ENCODE data around the gene RSBN1.
"Not testable (repeated sequence)": the region's sequence is repeated elsewhere in the genome, so short reads cannot be mapped to it uniquely, and the experiment has no call there.

Gene RSBN1

DNA sequence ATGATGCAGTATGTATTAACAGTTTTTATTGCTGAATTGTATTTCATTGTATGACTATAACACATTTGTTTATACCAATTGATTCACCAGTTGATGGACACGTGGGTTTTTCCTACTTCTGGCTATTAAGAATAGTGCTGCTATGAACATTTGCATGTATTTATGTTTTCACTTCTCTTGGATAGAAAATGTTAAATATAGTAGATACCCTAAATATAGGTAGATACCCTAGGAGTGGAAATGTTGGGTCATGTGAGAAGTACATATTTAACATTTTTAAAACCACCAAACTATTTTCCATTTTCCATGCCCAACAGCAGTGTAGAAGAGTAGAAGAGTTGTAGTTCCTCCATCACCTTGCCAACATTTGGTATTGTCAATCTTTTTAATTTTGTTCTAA, 60.8 kb downstream of the RSBN1 start:
- H3K4me1 Mint-ChIP-seq = peaks cover 17% of the 10 kb centered on the region
- ATAC-seq (no peak), DNase-seq (no peak)
- no peaks in the 10 kb centered on the region for H3K9me3 Mint-ChIP-seq
- H3K27me3 Mint-ChIP-seq = no peaks in the 10 kb centered on the region
- no peak overlapping the region for H3K4me3 Mint-ChIP-seq
- no peak overlapping the region for H3K27ac Mint-ChIP-seq
- peaks cover 26% of the 10 kb centered on the region for H3K36me3 Mint-ChIP-seq (ENCODE audit: low read depth)

GRCh38 chr1:113751114-113751513, 61.2 kb downstream of the RSBN1 start:
- ATAC-seq = no peak
- peaks cover 13% of the 10 kb centered on the region for H3K4me1 Mint-ChIP-seq
- no peaks in the 10 kb centered on the region for H3K27me3 Mint-ChIP-seq
- H3K4me3 Mint-ChIP-seq = no peak overlapping the region
- H3K27ac Mint-ChIP-seq = no peak overlapping the region
- peaks cover 24% of the 10 kb centered on the region for H3K36me3 Mint-ChIP-seq (ENCODE audit: low read depth)
- DNase-seq = no peak
- no peaks in the 10 kb centered on the region for H3K9me3 Mint-ChIP-seq

- no peaks in the 10 kb centered on the region for H3K9me3 Mint-ChIP-seq
Measured at GRCh38 chr1:113749402-113749801, 62.9 kb downstream of the RSBN1 start.

GRCh38 chr1:113747376-113747775, 64.9 kb downstream of the RSBN1 start:
- ATAC-seq = no peak

More at GRCh38 chr1:113749402-113749801, 62.9 kb downstream of the RSBN1 start:
- peaks cover 9% of the 10 kb centered on the region for H3K4me1 Mint-ChIP-seq
- DNase-seq = no peak
- H3K4me3 Mint-ChIP-seq = no peak overlapping the region
- ATAC-seq = no peak
- no peaks in the 10 kb centered on the region for H3K27me3 Mint-ChIP-seq
- no peak overlapping the region for H3K27ac Mint-ChIP-seq
- peaks cover 16% of the 10 kb centered on the region for H3K36me3 Mint-ChIP-seq (ENCODE audit: low read depth)

GRCh38 chr1:113745425-113745824, 66.9 kb downstream of the RSBN1 start:
- Mint-ChIP-seq H3K27me3 (no peaks in the 10 kb centered on the region), H3K9me3 (no peaks in the 10 kb centered on the region), H3K4me3 (no peak overlapping the region), H3K4me1 (no peaks in the 10 kb centered on the region), H3K27ac (no peak overlapping the region), H3K36me3 (ENCODE audit: low read depth) (peaks cover 14% of the 10 kb centered on the region)
- no peak for DNase-seq
- no peak for ATAC-seq

More at GRCh38 chr1:113747376-113747775, 64.9 kb downstream of the RSBN1 start:
- H3K4me3 Mint-ChIP-seq = no peak overlapping the region
- H3K4me1 Mint-ChIP-seq = peaks cover 6% of the 10 kb centered on the region
- peaks cover 10% of the 10 kb centered on the region for H3K36me3 Mint-ChIP-seq (ENCODE audit: low read depth)
- no peaks in the 10 kb centered on the region for H3K9me3 Mint-ChIP-seq
- DNase-seq = no peak
- H3K27ac Mint-ChIP-seq = no peak overlapping the region
- H3K27me3 Mint-ChIP-seq = no peaks in the 10 kb centered on the region

GRCh38 chr1:113744114-113744513, 68.2 kb downstream of the RSBN1 start:
- no peak for ATAC-seq
- no peaks in the 10 kb centered on the region for H3K27me3 Mint-ChIP-seq
- H3K4me3 Mint-ChIP-seq = no peak overlapping the region
- no peak overlapping the region for H3K27ac Mint-ChIP-seq
- no peak for DNase-seq
- no peaks in the 10 kb centered on the region for H3K9me3 Mint-ChIP-seq
- H3K4me1 Mint-ChIP-seq = no peaks in the 10 kb centered on the region
- H3K36me3 Mint-ChIP-seq (ENCODE audit: low read depth) = peaks cover 10% of the 10 kb centered on the region

GRCh38 chr1:113742515-113742914, 69.8 kb downstream of the RSBN1 start:
- Mint-ChIP-seq H3K4me3 (no peak overlapping the region), H3K4me1 (no peaks in the 10 kb centered on the region), H3K27ac (no peak overlapping the region), H3K36me3 (ENCODE audit: low read depth) (peaks cover 9% of the 10 kb centered on the region), H3K27me3 (no peaks in the 10 kb centered on the region), H3K9me3 (no peaks in the 10 kb centered on the region)
- DNase-seq (no peak), ATAC-seq (peak; percentile 84)

GRCh38 chr1:113734357-113735055, 77.8 kb downstream of the RSBN1 start:
- H3K27me3 Mint-ChIP-seq = no peaks in the 10 kb centered on the region
- DNase-seq = no peak
- no peaks in the 10 kb centered on the region for H3K9me3 Mint-ChIP-seq
- peaks cover 18% of the 10 kb centered on the region for H3K36me3 Mint-ChIP-seq (ENCODE audit: low read depth)
- no peak overlapping the region for H3K27ac Mint-ChIP-seq
- no peak for ATAC-seq
- H3K4me1 Mint-ChIP-seq = peaks cover 3% of the 10 kb centered on the region
- H3K4me3 Mint-ChIP-seq = no peak overlapping the region

DNA sequence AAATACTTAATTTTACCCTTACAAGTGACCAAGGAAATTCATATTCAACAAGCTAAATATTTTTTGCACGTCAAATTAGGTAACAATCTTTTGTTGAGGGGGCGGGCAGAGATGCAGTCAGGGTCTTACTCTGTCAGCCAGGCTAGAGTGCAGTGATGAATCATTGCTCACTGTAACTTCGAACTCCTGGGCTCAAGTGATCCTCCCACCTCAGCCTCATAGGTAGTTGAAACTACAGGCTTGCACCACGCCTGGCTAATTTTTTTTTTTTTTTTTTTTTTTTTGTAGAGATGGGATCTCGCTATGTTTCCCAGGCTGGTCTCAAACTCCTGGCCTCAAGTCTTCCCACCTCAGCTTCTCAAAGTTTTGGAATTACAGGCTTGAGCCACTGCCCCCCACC, 79.5 kb downstream of the RSBN1 start:
- DNase-seq = no peak
- H3K36me3 Mint-ChIP-seq (ENCODE audit: low read depth) = peaks cover 21% of the 10 kb centered on the region
- no peaks in the 10 kb centered on the region for H3K9me3 Mint-ChIP-seq
- peaks cover 3% of the 10 kb centered on the region for H3K4me1 Mint-ChIP-seq
- H3K27me3 Mint-ChIP-seq = no peaks in the 10 kb centered on the region
- no peak overlapping the region for H3K27ac Mint-ChIP-seq
- no peak overlapping the region for H3K4me3 Mint-ChIP-seq
- ATAC-seq = no peak

DNA sequence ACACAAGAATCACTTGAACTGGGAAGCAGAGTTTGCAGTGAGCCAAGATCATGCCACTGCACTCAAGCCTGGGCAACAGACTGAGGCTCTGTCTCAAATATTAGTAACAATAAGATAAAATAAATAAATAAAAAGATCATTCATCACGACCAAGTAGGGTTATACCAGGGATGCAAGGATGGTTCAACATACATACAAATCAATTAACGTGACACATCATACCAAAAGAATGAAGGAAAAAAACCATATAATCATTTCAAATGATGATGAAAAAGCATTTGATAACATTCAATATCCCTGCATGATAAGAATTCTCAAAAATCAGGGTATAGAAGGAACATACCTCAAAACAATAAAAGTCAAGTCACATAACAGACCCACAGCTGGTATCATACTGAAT, 91.3 kb downstream of the RSBN1 start:
- DNase-seq (no peak), ATAC-seq (no peak)
- Mint-ChIP-seq H3K36me3 (ENCODE audit: low read depth) (peaks cover 63% of the 10 kb centered on the region), H3K4me3 (no peak overlapping the region), H3K27me3 (no peaks in the 10 kb centered on the region), H3K27ac (no peak overlapping the region), H3K4me1 (no peaks in the 10 kb centered on the region), H3K9me3 (peaks cover 26% of the 10 kb centered on the region)

DNA sequence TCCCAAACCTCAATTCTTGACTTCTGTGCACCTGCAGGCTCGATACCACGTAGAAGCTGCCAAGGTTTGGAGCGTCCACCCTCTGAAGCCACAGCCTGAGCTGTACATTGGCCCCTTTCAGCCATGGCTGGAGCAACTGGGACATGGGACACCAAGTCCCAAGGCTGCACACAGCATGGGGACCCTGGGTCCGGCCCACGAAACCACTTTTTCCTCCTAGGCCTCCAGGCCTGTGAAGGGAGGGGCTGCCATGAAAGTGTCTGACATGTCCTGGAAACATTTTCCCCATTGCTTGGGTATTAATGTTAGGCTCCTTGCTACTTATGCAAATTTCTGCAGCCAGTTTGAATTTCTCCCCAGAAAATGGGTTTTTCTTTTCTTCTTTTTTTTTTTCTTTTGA, 93.7 kb downstream of the RSBN1 start:
- DNase-seq, H3K27ac Mint-ChIP-seq, H3K4me1 Mint-ChIP-seq, ATAC-seq, H3K4me3 Mint-ChIP-seq, H3K27me3 Mint-ChIP-seq: not testable (repeated sequence)
- H3K36me3 Mint-ChIP-seq (ENCODE audit: low read depth) = peaks cover 58% of the 10 kb centered on the region
- H3K9me3 Mint-ChIP-seq = peaks cover 26% of the 10 kb centered on the region

DNA sequence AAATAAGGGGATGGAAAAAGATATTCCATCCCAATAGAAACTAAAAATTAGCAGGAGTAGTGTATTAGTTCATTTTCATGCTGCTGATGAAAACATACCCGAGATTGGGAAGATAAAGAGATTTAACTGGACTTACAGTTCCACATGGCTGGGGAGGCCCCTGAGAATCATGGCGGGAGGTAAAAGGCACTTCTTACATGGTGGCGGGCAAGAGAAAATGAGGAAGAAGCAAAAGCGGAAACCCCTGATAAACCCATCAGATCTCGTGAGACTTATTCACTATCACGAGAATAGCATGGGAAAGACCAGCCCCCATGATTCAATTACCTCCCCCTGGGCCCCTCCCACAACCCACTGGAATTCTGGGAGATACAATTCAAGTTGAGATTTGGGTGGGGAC, 94.8 kb downstream of the RSBN1 start:
- H3K9me3 Mint-ChIP-seq = peaks cover 26% of the 10 kb centered on the region
- ATAC-seq, H3K4me3 Mint-ChIP-seq, DNase-seq, H3K4me1 Mint-ChIP-seq, H3K27ac Mint-ChIP-seq, H3K27me3 Mint-ChIP-seq: not testable (repeated sequence)
- H3K36me3 Mint-ChIP-seq (ENCODE audit: low read depth) = peaks cover 58% of the 10 kb centered on the region

DNA sequence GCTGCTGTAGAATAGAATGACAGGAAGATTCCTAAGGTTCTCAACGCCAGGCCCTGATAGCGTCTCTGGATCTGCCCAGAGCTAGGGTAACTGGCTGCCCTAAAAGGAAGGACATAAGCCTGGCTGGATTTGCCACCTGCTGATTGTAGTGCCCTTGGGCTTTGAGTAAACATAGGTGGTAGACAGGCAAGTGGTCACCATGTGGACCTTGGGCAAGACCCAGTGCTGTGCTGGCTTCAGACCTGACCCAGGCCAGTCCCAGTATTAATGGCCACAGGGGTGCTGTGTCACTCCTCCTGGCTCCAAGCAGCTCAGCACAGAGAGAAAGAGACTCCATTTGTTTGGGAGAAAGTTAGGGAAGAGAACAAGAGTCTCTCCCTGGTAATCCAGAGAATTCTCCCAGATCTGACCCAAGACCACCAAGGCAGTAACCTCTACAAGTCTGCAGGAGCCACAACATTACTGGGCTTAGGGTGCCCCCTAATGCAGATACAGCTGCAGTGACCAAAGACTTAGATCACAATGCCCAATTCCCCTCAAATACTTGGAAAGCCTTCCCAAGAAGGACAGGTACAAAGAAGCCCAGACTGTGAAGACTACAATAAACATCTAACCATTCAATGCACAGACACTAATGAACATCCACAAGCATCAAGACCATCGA, 97.5 kb downstream of the RSBN1 start:
- no peak for DNase-seq
- Mint-ChIP-seq H3K4me1 (no peaks in the 10 kb centered on the region), H3K27me3 (no peaks in the 10 kb centered on the region), H3K9me3 (peaks cover 22% of the 10 kb centered on the region), H3K27ac (no peak overlapping the region), H3K4me3 (no peak overlapping the region), H3K36me3 (ENCODE audit: low read depth) (peaks cover 48% of the 10 kb centered on the region)
- no peak for ATAC-seq

All from activated naive CD8-positive, alpha-beta T cell treated with anti-CD3 and anti-CD28 coated beads, Interleukin-2, amount 50 U/mL, for 24 hours (primary cell).